Hepatocyte (in vitro differentiated cells): ENCODE measurements around the gene CATSPER4. TPM values are rescaled to one million over a fixed set of nuclear protein-coding genes. Genes with fewer than 3 reads are reported as not detected.
"Not testable (repeated sequence)": the region's sequence is repeated elsewhere in the genome, so short reads cannot be mapped to it uniquely, and the experiment has no call there.

ENCODE experiments used
- DNase-seq: peaks from one replicate; pipeline ENCODE4 v3.0.0-alpha.2; 2016; ENCODE audit warnings: low spot score
- H2AFZ ChIP-seq: fragments of 200-600 bp; sonication (generic); 2 replicates; pipeline ENCODE4 v1.6.0; 2016; ENCODE audit warnings: antibody characterized with exemption, mild to moderate bottlenecking
- H3K27ac ChIP-seq: fragments of 200-600 bp; sonication (generic); 2 replicates; pipeline ENCODE4 v1.5.1; 2016; ENCODE audit warnings: mild to moderate bottlenecking
- H3K27me3 ChIP-seq: fragments of 200-600 bp; sonication (generic); 2 replicates; pipeline ENCODE4 v1.6.1; 2016
- H3K36me3 ChIP-seq: fragments of 200-600 bp; sonication (generic); replicated peaks from 2 replicates; pipeline ENCODE4 v1.5.1; 2016; ENCODE audit warnings: low read depth; ENCODE audit not compliant: insufficient read depth
- H3K4me1 ChIP-seq: fragments of 200-600 bp; sonication (generic); 2 replicates; pipeline ENCODE4 v1.5.1; 2016; ENCODE audit warnings: mild to moderate bottlenecking, moderate library complexity; ENCODE audit not compliant: insufficient read depth
- H3K4me2 ChIP-seq: fragments of 200-600 bp; sonication (generic); 2 replicates; pipeline ENCODE4 v1.6.0; 2016
- H3K4me3 ChIP-seq: fragments of 200-600 bp; sonication (generic); 2 replicates; pipeline ENCODE4 v1.5.1; 2016; ENCODE audit warnings: mild to moderate bottlenecking
- H3K79me2 ChIP-seq: fragments of 200-600 bp; sonication (generic); 2 replicates; pipeline ENCODE4 v1.6.0; 2017; ENCODE audit warnings: mild to moderate bottlenecking
- H3K9me2 ChIP-seq: fragments of 200-600 bp; sonication (generic); replicated peaks from 2 replicates; pipeline ENCODE4 v1.6.0; 2017; ENCODE audit warnings: mild to moderate bottlenecking; ENCODE audit not compliant: insufficient read depth
- H3K9me3 ChIP-seq: fragments of 200-600 bp; sonication (generic); 2 replicates; pipeline ENCODE4 v1.5.1; 2016; ENCODE audit warnings: low read depth, mild to moderate bottlenecking
- H4K20me1 ChIP-seq: fragments of 200-600 bp; sonication (generic); 2 replicates; pipeline ENCODE4 v1.6.0; 2016; ENCODE audit warnings: mild to moderate bottlenecking; ENCODE audit not compliant: insufficient read depth, poor library complexity, severe bottlenecking
- EZH2 ChIP-seq: fragments of 200-600 bp; sonication (generic); IDR thresholded peaks from 2 replicates; pipeline ENCODE4 v1.6.1; 2016; ENCODE audit warnings: antibody characterized with exemption, mild to moderate bottlenecking, borderline replicate concordance
- EZH2phosphoT487 ChIP-seq: fragments of 200-600 bp; sonication (generic); IDR thresholded peaks from one replicate; pipeline ENCODE4 v1.6.1; 2018; ENCODE audit warnings: antibody characterized with exemption, mild to moderate bottlenecking, low read depth, moderate library complexity; ENCODE audit not compliant: unreplicated experiment, severe bottlenecking
- WGBS: methylation state at CpG from one replicate; pipeline ENCODE4 v1.1.6; 2016; ENCODE audit warnings: low lambda C conversion rate; ENCODE audit errors: missing lambda C conversion rate; 5-methylcytosine and 5-hydroxymethylcytosine counted together
- polyA plus RNA-seq: library from polyadenylated mRNA; unstranded; fragments of >200 nt; fragmentation: Nextera tagmentation; extraction: Ambion mirVana; gene quantifications from 2 replicates; pipeline ENCODE4 v1.2.1, GENCODE V29; 2016
- total RNA-seq: library from RNA; depleted of rRNA; stranded (reverse); fragments of >200 nt; gene quantifications from 2 replicates; pipeline ENCODE4 v1.2.3, GENCODE V29; 2014
- TF ChIP-seq, protein P1 (sequence below): fragments of 200-600 bp; sonication (generic); IDR thresholded peaks from 2 replicates; pipeline ENCODE4 v1.5.1; 2016; ENCODE audit warnings: antibody characterized with exemption, mild to moderate bottlenecking; ENCODE audit not compliant: poor library complexity

Gene CATSPER4
- total and polyA plus RNA-seq, 2 experiments from 2014 or later = 0.07 TPM; not detected in 1

DNA sequence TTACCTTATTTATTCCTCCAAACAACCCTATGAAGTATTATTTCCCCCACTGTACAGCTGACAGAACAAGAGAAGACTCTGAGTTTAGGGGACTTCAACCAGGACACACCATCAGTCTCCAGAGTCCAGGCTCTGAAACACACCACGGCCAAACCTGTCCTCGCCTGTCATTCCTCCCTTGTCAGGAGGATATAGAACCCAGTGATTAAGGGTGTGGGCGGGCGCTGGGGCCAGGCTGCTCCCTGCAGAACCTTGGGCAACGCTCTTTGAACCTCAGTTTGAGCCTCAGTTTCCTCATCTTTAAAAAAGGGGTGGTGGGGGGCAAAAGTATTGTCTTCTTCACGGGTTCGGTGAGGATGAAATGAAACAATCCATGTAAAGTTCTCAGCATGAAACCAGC, 34.2 kb downstream of the CATSPER4 start:
- Histone ChIP-seq H3K9me2 (no peaks in the 10 kb centered on the region), H3K4me1 (no peaks in the 10 kb centered on the region), H3K4me3 (no peak overlapping the region), H3K4me2 (peak overlapping the region; percentile 82), H3K36me3 (no peaks in the 10 kb centered on the region), H4K20me1 (no peaks in the 10 kb centered on the region), H2AFZ (peak overlapping the region; percentile 42), H3K9me3 (no peaks in the 10 kb centered on the region), H3K79me2 (no peaks in the 10 kb centered on the region), H3K27ac (peak overlapping the region; percentile 6), H3K27me3 (no peaks in the 10 kb centered on the region)
- WGBS = 85% methylated on average over 7 of the region's 7 CpGs
- DNase-seq = no peak
- TF ChIP-seq EZH2 (no peak), EZH2phosphoT487 (no peak)
- TF ChIP-seq, protein P1, sequence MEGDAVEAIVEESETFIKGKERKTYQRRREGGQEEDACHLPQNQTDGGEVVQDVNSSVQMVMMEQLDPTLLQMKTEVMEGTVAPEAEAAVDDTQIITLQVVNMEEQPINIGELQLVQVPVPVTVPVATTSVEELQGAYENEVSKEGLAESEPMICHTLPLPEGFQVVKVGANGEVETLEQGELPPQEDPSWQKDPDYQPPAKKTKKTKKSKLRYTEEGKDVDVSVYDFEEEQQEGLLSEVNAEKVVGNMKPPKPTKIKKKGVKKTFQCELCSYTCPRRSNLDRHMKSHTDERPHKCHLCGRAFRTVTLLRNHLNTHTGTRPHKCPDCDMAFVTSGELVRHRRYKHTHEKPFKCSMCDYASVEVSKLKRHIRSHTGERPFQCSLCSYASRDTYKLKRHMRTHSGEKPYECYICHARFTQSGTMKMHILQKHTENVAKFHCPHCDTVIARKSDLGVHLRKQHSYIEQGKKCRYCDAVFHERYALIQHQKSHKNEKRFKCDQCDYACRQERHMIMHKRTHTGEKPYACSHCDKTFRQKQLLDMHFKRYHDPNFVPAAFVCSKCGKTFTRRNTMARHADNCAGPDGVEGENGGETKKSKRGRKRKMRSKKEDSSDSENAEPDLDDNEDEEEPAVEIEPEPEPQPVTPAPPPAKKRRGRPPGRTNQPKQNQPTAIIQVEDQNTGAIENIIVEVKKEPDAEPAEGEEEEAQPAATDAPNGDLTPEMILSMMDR = no peak

DNA sequence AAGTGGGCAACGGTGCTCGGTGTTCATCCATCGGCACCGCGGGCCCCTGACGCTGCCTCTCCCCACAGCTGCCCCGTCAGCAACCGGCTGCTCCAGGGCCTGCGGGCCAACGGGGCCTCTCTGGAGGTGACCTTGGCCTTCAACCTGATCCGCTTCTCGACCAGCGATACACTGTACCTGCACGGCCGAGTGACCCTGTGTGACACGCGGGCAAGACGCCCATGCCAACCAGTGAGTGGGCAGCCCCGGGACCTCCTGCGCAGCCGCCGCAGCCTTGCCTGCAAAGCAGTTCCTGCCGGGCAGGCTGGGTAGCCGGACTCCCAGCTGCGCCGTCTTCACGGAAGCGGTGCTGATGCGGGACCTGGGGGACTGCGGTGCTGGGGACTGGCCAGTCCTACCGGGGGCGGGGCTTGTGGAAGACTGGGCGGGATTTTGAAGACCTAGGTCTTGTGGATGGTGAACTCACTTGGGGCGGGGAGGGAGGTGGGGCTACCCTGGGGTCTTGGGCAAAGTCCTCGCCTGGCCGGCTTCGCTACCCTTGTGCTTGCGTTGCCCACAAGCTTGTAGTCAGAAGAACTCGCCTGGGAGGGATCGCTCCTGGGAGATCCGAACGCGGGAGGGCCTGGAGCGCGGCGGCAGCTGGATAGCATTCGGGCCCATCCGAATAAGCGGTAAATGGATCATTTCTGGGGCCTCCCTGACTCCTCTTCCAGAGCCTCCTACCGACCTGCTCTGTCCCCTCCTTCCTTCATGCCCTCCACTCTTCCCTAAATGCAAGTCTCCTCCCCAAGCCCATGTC, 34.8 kb downstream of the CATSPER4 start:
- H3K79me2 ChIP-seq = no peaks in the 10 kb centered on the region
- H2AFZ ChIP-seq = peak overlapping the region; percentile 42
- H3K27me3 ChIP-seq = no peaks in the 10 kb centered on the region
- DNase-seq = peak; percentile 88
- peak overlapping the region; percentile 34 for H3K4me3 ChIP-seq
- H3K27ac ChIP-seq = peak overlapping the region; percentile 16
- no peaks in the 10 kb centered on the region for H3K36me3 ChIP-seq
- H3K4me1 ChIP-seq = no peaks in the 10 kb centered on the region
- no peaks in the 10 kb centered on the region for H3K9me3 ChIP-seq
- TF ChIP-seq, protein P1 = no peak
- TF ChIP-seq EZH2 (no peak), EZH2phosphoT487 (no peak)
- WGBS = 14% methylated on average over 38 of the region's 50 CpGs
- no peaks in the 10 kb centered on the region for H4K20me1 ChIP-seq
- H3K9me2 ChIP-seq = no peaks in the 10 kb centered on the region
- peak overlapping the region; percentile 82 for H3K4me2 ChIP-seq

DNA sequence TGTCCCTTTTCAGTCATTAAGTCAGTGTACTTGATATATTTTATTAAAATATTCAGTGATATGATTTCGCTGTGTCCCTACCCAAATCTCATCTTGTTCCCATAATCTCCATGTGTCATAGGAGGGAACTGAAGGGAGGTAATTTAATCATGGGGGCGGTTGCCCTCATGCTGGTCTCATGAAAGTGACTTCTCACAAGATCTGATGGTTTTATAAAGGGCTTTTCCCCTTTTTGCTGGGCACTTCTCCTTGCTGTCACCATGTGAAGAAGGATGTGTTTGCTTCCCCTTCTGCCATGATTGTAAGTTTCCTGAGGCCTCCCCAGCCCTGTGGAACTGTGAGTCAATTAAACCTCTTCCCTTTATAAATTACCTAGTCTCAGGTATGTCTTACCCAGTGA, 40.3 kb downstream of the CATSPER4 start:
- not testable (repeated sequence) for H4K20me1 ChIP-seq, H3K79me2 ChIP-seq
- WGBS = 85% methylated on average over 2 of the region's 2 CpGs

DNA sequence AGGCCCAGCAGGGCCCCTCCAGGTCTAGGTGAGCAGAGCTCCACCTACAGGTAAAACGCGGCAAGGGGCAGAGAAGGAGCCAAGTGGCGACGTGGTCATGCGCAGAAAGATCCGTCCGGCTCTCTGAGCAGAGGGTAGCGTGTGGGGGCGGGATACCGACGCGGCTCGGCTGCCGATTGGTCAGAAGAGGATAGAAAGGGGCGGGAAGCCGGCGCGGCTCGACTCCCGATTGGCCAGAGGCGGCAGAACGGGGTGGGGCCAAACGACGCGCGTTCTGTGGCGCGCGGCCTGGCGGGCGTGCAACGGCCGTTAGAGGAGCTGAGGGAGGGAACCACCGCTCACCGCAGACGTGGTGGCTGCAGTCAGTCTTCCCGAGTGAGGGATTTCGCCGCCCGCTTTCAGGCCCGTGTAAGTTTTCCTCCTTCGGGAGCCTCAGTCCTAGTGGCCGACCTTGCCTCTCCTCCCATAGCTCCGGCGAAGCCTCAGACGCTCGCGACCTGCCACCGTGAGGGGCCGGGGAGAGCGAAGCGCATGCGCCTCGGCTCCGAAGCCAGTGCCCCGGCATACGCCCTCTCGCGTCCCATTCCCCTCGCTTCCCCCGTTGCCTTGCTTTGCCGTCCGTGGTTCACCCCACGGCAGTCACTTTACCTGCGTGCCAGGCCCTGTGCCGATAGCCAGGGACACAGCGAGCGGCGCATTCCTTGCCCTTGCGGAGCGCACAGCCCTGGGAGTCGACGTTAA, 43.7 kb downstream of the CATSPER4 start, which contains the start of gene CEP85:
TSS of gene CEP85 (plus strand) at position 298 of the 741 bp plus-strand sequence. CDS start 5,584 bp downstream, outside the sequence.
- WGBS = 1% methylated on average over 41 of the region's 73 CpGs
- TF ChIP-seq, protein P1 = peak; percentile 98
- TF ChIP-seq EZH2 = no peak
- Histone ChIP-seq H3K27me3 (no peaks in the 10 kb centered on the region), H3K4me3 (peak within 1 kb of the TSS; percentile 44), H3K9me2 (no peaks in the 10 kb centered on the region), H3K4me2 (peak within 1 kb of the TSS; percentile 89), H3K4me1 (peaks cover 5% of the 10 kb centered on the region), H3K79me2 (peaks cover 43% of the 10 kb centered on the region), H2AFZ (peak within 1 kb of the TSS; percentile 94), H3K36me3 (no peaks in the 10 kb centered on the region), H4K20me1 (no peaks in the 10 kb centered on the region), H3K9me3 (no peaks in the 10 kb centered on the region), H3K27ac (peak within 1 kb of the TSS; percentile 90)
- DNase-seq = peak; percentile 100

More for the DNA sequence above, 40.3 kb downstream of the CATSPER4 start:
- not testable (repeated sequence) for H3K36me3 ChIP-seq, H3K9me3 ChIP-seq, H3K27me3 ChIP-seq, H3K27ac ChIP-seq, H3K4me3 ChIP-seq, H2AFZ ChIP-seq, H3K4me1 ChIP-seq, DNase-seq, H3K9me2 ChIP-seq, H3K4me2 ChIP-seq
